GM21367 (cell line): ENCODE data around the gene ZNF354C.
"Not testable (repeated sequence)": the region's sequence is repeated elsewhere in the genome, so short reads cannot be mapped to it uniquely, and the experiment has no call there.

Source experiments
- ATAC-seq: cut with Tn5 transposase; IDR thresholded peaks from one replicate; pipeline ENCODE4 v1.9.1; 2021; ENCODE audit not compliant: unreplicated experiment

ZNF354C gene

GRCh38 chr5:179060116-179061008 lies at the start of gene ZNF354C:
ZNF354C (plus strand) TSS chr5:179060373; CDS start chr5:179062069, 1,696 bp downstream.
- ATAC-seq = peak; percentile 92

DNA sequence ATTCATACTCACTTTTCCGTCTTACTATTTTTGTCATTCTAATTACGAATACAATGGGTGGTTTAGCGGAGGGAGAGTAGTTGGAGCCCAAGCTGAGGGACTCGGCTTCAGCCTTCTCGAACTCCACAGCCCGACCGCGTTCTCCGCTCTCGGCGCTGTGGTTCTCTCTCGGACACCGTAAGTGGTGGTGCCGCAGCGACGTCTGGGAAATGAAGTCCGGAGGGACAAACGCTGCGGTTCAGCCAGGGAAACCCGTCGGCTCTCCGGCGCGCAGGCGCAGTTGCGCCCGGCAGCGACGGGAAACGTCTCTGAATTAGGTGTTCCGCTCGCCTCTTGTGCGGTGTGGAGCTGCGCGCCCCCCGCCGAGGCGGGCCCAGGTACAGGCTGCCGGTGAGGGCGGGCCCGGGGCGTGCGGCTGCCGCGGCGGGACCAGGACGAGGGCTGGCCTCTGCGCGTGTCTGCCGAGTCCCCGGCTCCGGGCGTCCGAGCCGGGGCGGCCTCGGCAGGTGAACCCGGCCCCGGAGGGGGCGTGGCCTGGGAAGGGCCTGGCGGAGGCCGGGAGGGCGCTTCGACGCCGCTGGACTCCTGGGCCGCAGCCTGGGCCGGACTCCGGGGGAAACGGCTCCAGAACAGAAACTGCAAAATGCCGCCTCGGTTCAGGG lies 36.5 kb upstream of the ZNF354C start, which contains the start of gene ZNF879:
TSS of gene ZNF879 (plus strand) at position 277 of the 662 bp plus-strand sequence. CDS start 1,201 bp downstream, outside the sequence.
- ATAC-seq = peak; percentile 71

GRCh38 chr5:179033004-179033580 lies 27.1 kb upstream of the ZNF354C start:
- ATAC-seq = no peak

DNA sequence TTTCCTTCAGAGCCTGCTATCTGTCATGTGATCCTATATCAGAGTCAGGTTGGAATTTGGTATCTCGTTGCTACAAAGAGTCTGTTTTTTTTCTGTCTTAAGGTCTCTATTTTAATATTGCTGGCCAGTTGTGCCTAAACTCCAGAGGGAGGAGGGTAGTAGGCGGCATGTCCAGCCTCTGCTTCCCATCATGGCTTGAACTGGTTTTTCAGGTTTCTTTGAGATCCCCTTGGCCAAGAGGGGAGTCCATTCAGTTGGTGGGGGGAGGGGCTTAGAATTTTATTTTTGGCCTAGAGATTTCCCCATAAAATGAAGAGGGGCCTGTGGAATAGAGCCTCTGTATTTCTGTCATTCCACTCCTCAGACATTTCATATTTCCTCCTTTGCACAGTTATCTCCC lies 15.4 kb upstream of the ZNF354C start:
- no peak for ATAC-seq

DNA sequence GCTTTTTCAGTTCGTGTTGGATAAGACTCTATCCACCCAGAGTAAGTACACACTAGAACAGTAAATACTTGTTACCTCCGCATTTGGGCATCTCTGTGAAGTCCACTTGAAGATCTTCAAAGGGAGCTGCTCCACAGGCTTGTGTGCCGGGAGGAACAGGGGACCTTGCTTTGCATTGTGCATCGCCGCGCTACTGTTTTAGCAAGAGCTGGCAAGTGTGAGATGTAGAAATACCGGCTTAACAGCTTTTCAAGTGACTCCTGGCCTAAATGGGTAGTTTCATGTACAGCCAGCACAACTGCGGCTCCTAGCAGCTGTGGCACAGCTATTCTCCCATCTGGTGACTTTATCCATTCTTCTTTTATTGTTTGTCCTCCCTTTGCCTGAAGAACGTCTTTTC lies 8.4 kb upstream of the ZNF354C start:
- no peak for ATAC-seq

DNA sequence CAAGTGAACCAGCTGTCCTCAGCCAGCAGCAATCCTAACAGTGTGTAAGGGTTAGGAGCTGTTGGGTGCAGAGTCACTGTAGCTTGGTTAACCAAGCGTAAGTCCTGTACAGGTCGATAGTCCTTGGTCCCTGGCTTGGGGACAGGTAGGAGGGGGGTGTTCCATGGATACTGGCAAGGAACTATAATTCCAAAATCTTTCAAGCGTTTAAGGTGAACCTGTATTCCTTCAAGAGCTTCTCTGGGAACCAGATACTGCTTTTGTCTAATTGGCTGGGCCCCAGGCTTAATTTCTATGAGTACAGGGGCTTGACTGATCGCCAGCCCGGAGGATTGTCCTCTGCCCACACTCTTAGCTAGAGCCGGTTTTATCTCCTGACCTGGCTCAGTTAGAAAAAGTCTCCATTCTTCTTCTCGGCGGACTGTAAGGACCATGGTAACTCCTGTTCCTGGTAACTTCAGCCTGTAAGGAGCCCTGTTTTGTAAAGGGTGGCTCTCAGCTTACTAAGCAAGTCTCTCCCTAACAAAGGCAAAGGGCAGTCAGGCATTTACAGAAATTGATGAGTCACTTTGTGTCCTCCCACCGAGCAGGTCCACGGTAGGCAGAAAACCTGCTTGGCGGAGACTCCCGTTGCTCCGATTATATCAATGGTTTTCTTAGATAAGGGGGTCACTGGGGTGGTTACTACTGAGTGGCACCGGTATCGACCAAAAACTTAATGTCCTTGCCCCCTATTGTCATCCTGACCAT lies 6.0 kb upstream of the ZNF354C start:
- ATAC-seq = no peak

DNA sequence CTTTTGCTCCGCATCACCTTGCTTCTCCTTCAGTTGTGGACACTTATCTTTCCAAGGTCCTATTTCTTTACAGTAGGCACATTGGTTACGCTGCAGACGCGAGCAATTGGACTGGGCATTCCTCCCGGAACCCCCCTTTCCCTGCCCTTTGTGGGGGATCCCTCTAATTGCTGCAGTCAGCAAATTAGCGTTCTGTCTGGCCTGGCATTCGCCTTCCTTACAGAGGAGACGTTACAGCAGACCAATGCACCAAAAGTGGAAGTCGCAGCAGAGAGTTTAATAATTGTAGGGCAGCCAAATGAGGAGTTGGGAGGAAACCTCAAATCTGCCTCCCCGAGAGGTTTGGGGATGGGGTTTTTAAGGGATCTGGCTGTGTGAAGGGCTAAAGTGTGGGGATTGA lies 5.3 kb upstream of the ZNF354C start:
- ATAC-seq = no peak

GRCh38 chr5:179055436-179055835 lies 4.7 kb upstream of the ZNF354C start:
- ATAC-seq = no peak

GRCh38 chr5:179055841-179056240 lies 4.3 kb upstream of the ZNF354C start:
- ATAC-seq = no peak

GRCh38 chr5:179061025-179061424 lies 852 bp downstream of the ZNF354C start:
- no peak for ATAC-seq

DNA sequence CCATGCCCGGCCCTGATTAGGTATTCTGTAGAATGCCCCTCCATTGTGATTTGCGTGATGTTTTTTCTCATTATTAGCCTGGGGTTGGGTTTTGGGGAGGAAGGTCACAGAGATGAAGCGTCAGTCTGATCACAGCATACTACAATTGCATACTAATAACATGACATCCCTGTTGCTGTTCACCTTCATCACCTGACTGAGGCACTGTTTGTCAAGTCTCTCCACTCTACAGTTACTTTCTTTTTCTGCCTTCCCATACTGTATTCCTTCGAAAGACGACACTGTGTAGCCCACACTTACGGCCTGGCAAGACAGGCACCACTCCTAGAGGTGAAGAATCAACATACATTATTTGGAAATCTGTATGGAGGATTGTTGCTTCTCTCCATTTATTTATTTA lies 5.5 kb downstream of the ZNF354C start:
- no peak for ATAC-seq

GRCh38 chr5:179079165-179079987 lies 19.2 kb downstream of the ZNF354C start:
- no peak for ATAC-seq

DNA sequence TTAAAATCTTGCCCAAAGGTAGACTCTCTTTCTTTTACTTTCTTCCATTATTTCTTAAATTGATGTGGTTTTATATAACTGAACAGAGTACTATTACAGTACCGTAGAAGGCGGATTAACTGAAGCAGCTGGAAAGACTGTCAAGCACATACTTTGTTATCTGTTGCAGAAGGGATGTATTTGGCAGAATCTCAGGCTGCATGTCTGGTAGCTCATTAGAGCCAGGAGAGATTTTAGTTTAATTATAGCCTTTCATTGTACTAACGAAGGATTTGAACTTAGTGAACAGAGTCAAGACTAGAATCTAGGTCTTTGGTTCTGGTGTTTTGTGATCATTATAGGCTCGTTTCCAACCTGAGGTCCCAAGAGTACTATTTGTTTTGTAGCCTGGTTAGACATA lies 20.6 kb downstream of the ZNF354C start:
- ATAC-seq = no peak

DNA sequence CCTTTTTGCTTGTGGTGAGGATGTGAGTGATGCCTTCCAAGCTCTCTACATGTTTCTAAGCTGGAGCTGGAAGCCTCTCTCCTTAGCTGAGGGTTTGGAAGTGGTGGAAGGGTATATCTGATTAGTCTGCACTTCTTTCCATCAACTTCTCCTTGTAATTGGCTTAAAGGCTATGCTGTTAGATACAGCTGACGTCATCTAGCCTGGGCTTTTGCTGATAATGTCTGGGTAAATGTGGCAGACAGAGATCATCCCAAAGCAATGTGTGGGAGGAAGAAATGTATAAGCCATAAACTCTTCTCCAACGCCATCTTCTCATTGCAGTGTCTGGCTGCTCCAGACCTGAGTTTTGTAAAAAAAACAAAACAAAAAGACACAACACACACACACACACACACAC lies 29.3 kb downstream of the ZNF354C start:
- no peak for ATAC-seq

GRCh38 chr5:179101282-179101681 lies 41.1 kb downstream of the ZNF354C start:
- ATAC-seq = not testable (repeated sequence)

- no peak for ATAC-seq
These were observed 50.4 kb downstream of the ZNF354C start for GRCh38 chr5:179110528-179110927.

DNA sequence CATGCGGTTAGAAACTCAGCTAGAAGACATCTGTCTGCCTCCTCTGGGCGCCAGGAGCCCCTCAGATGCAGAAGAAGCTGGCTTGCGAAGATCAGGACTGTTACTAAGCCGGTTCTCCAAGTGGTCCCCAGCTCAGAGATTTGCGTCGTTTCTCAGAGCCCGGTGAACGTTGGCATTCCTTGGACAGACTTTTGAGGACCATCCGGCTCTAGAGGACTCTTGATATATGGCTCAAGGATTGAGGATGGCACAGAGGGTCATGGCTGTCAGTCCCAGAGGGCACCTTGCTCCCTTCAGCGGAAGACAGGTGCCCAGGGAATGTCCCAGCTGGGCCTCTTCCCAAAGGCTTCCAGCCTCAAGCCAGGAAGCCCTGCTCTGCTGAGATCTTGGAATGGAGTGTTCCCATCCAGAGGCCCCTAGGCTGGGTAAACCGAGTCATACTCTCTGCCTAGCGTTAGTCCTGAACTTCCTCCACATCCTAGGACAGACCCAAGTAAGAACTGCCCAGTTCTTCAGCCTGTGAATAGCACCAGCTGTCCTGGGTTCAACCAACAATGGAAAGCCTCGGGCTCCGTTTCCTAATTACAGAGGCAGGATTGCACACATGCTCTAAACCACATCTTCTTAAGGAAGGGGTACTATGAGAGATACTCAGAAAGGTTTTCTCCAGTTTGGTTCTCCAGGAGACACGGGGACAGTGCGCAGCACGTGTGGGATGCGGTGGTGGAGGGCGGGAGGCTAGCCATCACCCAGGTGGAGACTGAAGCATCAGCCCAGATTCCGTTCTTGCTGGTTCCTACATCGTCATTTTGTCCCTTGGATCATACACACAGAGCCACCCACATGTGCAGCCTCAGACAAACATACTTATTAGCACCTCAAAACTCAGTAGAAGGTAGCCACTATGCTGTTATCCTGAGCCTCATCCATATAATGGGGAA lies 51.4 kb downstream of the ZNF354C start:
- no peak for ATAC-seq

DNA sequence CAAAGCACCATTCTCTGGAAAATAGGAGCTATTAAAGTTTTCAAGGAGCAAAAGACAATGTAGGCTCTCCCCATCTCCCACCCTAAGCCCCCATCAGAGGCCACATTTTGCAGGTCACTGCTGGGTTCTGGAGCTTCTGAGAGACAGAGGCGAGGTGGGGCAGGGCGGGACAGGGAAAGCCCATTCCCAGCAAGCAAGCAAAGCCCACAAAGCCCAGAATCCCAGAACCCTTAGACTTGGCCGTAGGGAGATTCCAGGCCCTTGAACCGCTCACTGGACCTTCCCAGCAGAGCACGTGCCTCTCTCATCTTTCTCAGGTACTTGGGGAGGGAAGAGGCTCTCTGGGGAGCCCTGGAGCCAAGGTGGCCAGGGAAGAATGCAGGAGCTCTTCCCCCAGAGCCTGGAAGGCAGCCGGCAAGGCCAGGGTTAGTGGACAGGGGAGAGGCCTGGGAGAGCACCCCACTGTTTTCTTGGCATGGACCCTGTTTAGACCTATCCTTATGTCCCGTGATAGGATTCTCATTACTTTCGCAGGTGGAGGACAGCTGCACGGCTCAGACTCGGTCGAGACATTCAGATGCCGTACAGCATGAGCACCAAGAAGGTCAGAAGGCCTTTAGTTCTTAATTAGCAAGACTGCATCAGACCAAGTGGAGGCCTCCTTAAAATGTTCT lies 52.4 kb downstream of the ZNF354C start:
- ATAC-seq = no peak

DNA sequence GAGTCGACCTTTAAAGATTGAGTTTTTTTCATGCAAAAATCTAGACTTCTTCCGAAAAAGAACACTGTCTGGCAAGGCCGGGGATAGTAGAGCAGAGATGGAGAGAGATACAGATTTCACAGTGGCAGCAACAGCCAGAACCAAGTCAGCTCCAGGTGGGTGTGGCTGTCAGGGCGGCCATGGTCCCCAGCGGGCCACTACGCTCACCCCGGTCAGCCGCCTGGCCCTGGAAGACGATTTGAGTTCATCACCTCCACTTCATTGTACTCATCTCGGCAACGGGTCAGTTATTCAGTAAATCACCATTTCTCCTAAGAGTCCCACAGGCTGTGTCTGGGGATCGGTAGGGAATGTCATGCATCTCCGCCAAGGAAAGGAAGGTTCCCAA lies 53.0 kb downstream of the ZNF354C start:
- ATAC-seq = no peak
